Prostate gland (tissue), 2 donors: ENCODE measurements around the gene CAPS. TPM values are rescaled to one million over a fixed set of nuclear protein-coding genes. Genes with fewer than 3 reads are reported as not detected.
"Not testable (repeated sequence)": the region's sequence is repeated elsewhere in the genome, so short reads cannot be mapped to it uniquely, and the experiment has no call there.

ENCODE experiments used
- DNase-seq: peaks from one replicate; pipeline ENCODE4 v3.0.0-alpha.2; 2019; ENCODE audit warnings: low spot score
- H3K27ac ChIP-seq, 2 donors: fragments of 200-600 bp; sonication (generic); 2 replicates each; pipeline ENCODE4 v1.5.1; 2017 to 2019
- H3K27me3 ChIP-seq: fragments of 200-600 bp; sonication (generic); replicated peaks from 2 replicates; pipeline ENCODE4 v1.5.1; 2019; ENCODE audit not compliant: insufficient read depth
- H3K36me3 ChIP-seq, 2 donors: fragments of 200-600 bp; sonication (generic); 1 replicate in 1 of 2; 2 replicates in 1 of 2; pipeline versions ENCODE4 v1.5.1 to v1.8.1; 2017 to 2019
- H3K4me1 ChIP-seq: fragments of 200-600 bp; sonication (generic); replicated peaks from 2 replicates; pipeline ENCODE4 v1.5.1; 2019
- H3K4me3 ChIP-seq, 2 donors: fragments of 200-600 bp; sonication (generic); 2 replicates each; pipeline ENCODE4 v1.5.1; 2017 to 2019
- H3K9me3 ChIP-seq: fragments of 200-600 bp; sonication (generic); 2 replicates; pipeline ENCODE4 v1.5.1; 2017
- CTCF ChIP-seq, 4 experiments: fragments of 200-600 bp in 2 of 4; fragments of 450-650 bp in 2 of 4; sonication (generic) in 2 of 4; IDR thresholded peaks; 1 replicate in 3 of 4; 2 replicates in 1 of 4; pipeline ENCODE4 v1.5.1; 2016 to 2019; ENCODE audit warnings: antibody characterized with exemption in 4 of 4, mild to moderate bottlenecking in 2 of 4, moderate library complexity in 2 of 4
- POLR2A ChIP-seq: fragments of 450-650 bp; IDR thresholded peaks from one replicate; pipeline ENCODE4 v1.6.1; 2016; ENCODE audit warnings: antibody characterized with exemption, mild to moderate bottlenecking
- POLR2AphosphoS5 ChIP-seq: sonication (generic); formaldehyde crosslinking; IDR thresholded peaks from one replicate; pipeline ENCODE4 v1.6.1; 2017; ENCODE audit warnings: antibody characterized with exemption
- WGBS: methylation state at CpG from one replicate; pipeline ENCODE4 v1.1.5; 2018; 5-methylcytosine and 5-hydroxymethylcytosine counted together
- intact Hi-C: fragments of 100-400 bp; cut with DNase I; formaldehyde crosslinking; loops from one replicate; pipeline ENCODE4 v1.14.2; 2022
- total RNA-seq, 2 donors: library from RNA; depleted of rRNA; stranded (reverse); fragments of >200 nt; gene quantifications; one replicate each; pipeline ENCODE4 v1.1.0, GENCODE V29; 2016

The CAPS gene
- total RNA-seq, 2 donors from 2014 or later = 27.9 to 36.8 TPM

GRCh38 chr19:5958074-5958850 lies 44.2 kb downstream of the CAPS start:
- no peaks in the 10 kb centered on the region for H3K36me3 ChIP-seq
- H3K4me3 ChIP-seq = no peak overlapping the region
- 83% methylated on average over 21 of the region's 21 CpGs for WGBS
- no peak overlapping the region for H3K27ac ChIP-seq
- DNase-seq = no peak
- no peaks in the 10 kb centered on the region for H3K9me3 ChIP-seq
- intact Hi-C loops = no loop called here
- no peaks in the 10 kb centered on the region for H3K27me3 ChIP-seq
- TF ChIP-seq CTCF (IDR thresholded peaks at IDR 0.05) (no peak), POLR2AphosphoS5 (no peak), POLR2A (no peak)
- peaks cover 39% of the 10 kb centered on the region for H3K4me1 ChIP-seq

- 88% methylated on average over 10 of the region's 10 CpGs for WGBS
- no peak for DNase-seq
- Histone ChIP-seq H3K9me3 (no peaks in the 10 kb centered on the region), H3K27me3 (no peaks in the 10 kb centered on the region), H3K4me3 (no peak overlapping the region), H3K36me3 (no peaks in the 10 kb centered on the region), H3K27ac (no peak overlapping the region), H3K4me1 (peaks cover 37% of the 10 kb centered on the region)
- intact Hi-C loops = no loop called here
- no peak for TF ChIP-seq POLR2AphosphoS5
- TF ChIP-seq POLR2A = no peak
- no peak for TF ChIP-seq CTCF (IDR thresholded peaks at IDR 0.05)
Observed at GRCh38 chr19:5958851-5959122, 44.7 kb downstream of the CAPS start.

- no peak overlapping the region for H3K27ac ChIP-seq
- no peak overlapping the region for H3K4me3 ChIP-seq
- H3K4me1 ChIP-seq = peaks cover 30% of the 10 kb centered on the region
- H3K27me3 ChIP-seq = no peaks in the 10 kb centered on the region
- intact Hi-C loops = no loop called here
- H3K9me3 ChIP-seq = no peaks in the 10 kb centered on the region
- no peak for TF ChIP-seq POLR2AphosphoS5
- no peak for TF ChIP-seq CTCF (IDR thresholded peaks at IDR 0.05)
- TF ChIP-seq POLR2A = no peak
- H3K36me3 ChIP-seq = no peaks in the 10 kb centered on the region
- DNase-seq = no peak
- WGBS = 85% methylated on average over 14 of the region's 14 CpGs
Observed at GRCh38 chr19:5959260-5960004, 45.4 kb downstream of the CAPS start.

GRCh38 chr19:5960005-5961001 lies 46.2 kb downstream of the CAPS start:
- intact Hi-C loops = no loop called here
- peaks cover 26% of the 10 kb centered on the region for H3K4me1 ChIP-seq

GRCh38 chr19:5961641-5961968 lies 47.6 kb downstream of the CAPS start:
- Histone ChIP-seq H3K4me1 (peaks cover 28% of the 10 kb centered on the region), H3K27ac (peak overlapping the region; percentile 56 to 59)
- H3K9me3 ChIP-seq, H3K4me3 ChIP-seq, intact Hi-C loops, DNase-seq, H3K36me3 ChIP-seq, H3K27me3 ChIP-seq: not testable (repeated sequence)
- WGBS = 82% methylated on average over 6 of the region's 6 CpGs

More at GRCh38 chr19:5960005-5961001, 46.2 kb downstream of the CAPS start:
- DNase-seq = no peak
- Histone ChIP-seq H3K9me3 (no peaks in the 10 kb centered on the region), H3K27ac (no peak overlapping the region), H3K36me3 (no peaks in the 10 kb centered on the region), H3K27me3 (no peaks in the 10 kb centered on the region), H3K4me3 (no peak overlapping the region)
- TF ChIP-seq POLR2A = no peak
- WGBS = 63% methylated on average over 18 of the region's 18 CpGs
